GF-D8 (cell line): ENCODE data around the gene SIAH1.
"Not testable (repeated sequence)": the region's sequence is repeated elsewhere in the genome, so short reads cannot be mapped to it uniquely, and the experiment has no call there.

Experiments used
- DNase-seq: peaks from one replicate; lab custom pipeline; 2025; lab: John Stamatoyannopoulos, UW

Gene SIAH1, protein sequence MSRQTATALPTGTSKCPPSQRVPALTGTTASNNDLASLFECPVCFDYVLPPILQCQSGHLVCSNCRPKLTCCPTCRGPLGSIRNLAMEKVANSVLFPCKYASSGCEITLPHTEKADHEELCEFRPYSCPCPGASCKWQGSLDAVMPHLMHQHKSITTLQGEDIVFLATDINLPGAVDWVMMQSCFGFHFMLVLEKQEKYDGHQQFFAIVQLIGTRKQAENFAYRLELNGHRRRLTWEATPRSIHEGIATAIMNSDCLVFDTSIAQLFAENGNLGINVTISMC

DNA sequence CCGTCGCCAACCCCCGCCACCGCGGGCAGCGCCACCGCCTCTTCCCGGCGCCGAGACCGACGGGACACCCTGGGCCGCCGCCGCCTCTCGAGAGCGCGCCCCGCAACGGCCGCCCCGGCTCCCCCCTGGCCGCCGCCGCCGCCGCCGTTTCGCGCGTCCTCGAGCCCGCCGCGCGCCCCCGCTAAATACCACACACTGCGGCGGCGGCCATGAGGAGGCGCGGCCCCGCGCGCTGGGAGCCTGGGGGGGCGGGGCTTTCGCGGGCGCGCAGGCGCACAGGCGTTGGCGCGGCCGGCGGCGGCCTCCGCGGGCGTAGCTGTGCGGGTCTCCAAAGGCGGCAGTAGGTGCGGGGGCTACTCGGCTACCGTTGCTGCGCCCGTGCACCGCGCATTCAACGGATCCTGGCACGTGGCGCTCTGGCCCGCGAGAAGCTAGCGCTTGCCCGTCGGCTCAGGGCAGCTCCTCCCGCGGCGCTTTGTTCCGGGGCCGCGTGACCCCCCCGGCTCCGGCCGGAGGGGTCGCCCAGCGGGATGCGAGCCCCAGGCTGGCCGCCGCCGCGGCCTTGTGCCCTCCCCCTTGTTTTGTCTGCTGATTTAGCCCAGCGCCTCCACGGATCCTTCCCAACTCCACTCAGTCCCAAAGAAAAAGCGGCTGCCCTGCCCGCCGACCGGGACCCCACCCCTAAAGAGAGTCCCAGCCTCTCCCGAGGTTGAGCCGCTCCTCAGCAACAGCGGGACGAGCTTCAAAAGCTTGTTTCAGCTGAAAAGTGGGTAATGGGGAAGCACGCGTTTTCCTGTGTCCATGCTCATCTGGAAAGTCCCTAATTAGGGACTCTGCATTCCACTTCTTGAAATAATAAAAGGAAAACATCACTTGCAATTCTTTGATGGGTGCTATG is at the start of gene SIAH1:
SIAH1 (minus strand) TSS at position 161 of the 898 bp plus-strand sequence. CDS start 22,985 bp downstream, outside the sequence.
- DNase-seq = peak; percentile 34

DNA sequence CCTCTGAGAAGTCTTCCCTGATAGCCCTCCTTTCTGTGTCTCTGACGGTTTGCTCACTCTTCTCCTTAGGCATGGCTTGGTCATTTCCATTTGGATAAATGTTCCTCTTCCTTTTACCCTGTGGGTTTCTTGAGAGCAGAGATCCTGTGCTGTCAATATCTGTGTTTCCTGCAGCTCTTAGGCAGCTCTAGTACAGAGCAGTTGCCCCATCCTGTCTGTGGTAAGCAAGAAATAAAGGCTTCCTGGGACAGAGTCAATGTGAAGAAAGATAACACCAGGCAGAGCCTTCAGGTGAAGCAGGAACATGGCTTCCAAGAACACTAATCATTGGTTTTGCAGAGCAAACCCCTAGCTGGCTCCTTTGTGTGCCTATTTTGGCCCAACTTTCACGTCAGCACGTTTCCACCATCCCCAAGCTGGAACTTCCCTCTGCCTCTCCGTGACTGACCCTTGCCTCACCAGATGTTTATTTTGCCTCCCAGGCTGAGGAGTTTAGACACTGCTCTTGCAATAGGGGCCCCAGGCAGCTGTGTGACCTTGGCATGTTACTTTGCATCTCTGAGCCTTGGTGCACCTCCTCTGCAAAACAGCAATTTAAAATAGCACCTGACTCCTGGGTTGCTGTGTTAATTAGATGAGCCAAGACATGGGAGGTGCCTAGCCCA is 49.6 kb upstream of the SIAH1 start:
- DNase-seq = peak; percentile 93

DNA sequence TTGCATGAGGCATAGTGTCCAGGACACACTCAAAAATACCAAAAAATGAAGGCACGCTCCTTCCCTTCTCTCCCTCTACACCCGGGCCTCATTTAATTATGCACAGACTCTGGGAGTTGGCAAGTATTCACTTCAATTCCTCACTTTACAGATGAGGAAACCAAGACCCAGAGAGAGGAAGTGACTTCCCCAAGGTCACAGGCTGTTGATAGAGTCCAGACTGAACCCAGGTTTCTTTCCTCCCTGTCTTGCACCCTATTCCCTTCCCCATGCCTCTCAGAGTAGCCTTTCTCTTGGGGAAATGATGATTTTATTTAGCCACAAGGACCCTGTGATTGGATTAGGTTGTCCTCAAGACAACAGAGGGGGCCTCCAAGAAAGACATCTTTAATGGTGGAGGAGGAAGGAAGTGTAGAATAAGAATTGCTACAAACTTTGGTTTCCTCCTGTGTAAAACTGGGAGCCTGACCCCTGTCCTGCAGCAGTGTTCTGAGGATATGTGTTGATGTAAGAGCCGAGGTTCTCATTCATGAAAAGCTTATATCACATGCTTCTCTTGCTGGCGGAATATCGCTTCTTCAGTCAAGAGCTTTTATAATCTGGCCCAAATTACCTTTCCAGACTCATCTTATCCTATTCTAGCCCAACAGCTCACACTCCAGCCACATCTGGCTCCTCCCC is 48.8 kb upstream of the SIAH1 start:
- DNase-seq = peak; percentile 82

DNA sequence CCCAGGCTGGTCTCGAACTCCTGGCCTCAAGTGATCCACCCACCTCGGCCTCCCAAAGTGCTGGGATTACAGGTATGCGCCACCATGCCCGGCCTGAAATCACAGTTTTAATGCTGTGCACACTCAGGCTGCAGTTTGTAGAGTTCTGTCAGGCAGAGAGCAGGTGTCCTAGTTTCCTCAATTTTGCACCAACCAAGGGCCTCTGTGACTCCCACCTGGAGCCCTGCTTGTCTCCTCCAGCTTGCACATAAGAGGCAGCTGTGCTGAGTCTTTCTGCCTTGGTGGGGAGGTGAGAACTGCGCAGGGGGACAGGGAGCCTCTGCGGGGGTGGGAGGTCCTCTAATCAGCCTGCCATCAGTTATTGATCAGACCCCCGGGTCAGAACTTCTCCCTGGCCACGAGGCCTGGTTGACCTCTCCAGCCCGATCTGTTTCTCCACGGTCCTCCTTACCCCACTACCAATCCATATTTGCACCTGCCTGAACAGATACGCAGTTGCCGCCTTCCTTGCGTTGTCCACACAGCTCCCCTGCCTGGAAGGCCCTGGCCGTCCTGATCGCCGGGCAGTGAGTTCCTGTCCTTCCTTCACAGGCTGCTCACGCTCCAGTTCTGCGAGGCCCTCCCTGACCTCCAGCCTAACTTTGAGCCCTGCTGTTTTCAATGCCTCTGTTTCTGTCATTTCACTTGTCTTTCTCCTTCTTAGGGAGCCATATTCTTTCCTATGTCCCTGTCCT is 48.1 kb upstream of the SIAH1 start:
- no peak for DNase-seq

DNA sequence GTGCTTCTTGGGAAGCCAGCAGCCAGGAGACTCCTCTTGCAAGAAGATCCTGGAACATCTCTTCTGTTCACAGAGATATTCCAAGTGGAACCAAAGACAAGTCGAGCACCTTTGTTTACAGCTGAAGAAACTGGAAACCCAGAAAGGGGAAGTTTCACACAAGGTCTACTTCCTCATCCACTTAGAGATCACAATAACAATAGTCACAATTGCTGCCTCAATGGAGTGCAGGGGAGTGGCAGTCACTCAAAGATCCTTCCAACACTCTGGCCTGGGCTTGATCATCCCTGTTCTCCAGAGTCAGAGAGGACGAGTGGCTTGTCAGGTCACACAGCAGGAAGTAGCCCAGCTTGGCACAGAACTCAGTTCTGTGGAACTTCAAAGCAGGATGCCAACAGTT is 46.9 kb upstream of the SIAH1 start:
- DNase-seq = peak; percentile 39

DNA sequence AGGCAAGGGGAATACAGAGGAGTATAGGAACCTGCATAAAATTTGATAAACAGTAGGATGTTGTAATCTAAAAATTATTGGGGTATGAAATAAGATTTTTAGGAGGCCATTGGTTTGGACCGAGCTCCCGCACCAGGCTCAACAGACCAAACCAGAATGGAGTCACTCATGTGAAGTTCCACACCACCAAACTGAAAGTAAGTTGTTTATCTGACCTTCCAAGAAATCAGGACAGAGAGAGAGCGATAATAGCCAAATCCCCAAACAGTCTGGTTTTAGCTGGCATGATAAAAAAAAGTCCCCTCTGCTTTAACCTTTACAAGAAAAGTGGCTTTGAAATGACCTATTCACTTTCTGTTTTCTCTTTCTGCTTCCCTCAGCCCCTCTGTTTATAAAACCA is 45.7 kb upstream of the SIAH1 start:
- no peak for DNase-seq

DNA sequence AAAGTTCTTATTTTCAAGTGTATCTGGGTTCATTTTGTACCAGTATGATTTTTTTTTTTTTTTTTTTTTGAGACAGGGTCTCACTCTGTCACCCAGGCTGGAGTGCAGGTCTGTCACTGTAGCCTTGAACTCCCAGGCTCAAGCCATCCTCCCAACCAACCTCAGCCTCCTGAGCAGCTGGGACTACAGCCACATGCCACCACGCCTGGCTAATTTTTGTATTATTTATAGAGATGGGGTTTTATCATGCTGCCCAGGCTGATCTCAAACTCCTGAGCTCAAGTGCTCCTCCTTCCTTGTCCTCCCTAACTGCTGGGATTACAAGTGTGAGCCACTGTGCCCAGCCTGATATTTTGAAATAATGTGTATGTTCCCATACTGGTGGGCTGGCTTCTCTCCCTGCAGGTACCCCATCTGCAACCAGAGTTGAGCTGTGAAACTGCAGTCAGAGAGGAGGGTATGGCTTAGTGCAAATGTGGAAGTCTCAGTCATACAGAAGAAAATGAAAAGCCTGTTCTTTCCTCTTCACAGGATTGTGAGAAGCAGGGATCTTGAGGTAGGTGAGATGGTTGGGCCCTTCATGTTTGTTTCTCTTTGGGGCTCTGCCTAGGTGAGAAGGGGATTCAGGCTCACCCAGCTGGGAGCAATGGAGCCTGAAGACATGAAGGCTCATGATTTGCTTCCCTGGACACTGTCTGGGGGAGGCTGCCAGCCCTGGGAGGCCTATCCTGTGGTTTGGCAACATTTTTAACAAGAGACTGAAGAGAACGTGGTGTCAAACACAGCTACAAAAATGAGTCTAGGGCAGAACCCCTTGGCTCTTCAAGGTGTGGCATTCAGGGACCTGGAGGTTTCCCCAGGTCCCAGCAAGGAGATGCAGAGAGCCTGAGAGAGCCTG is 41.3 kb upstream of the SIAH1 start:
- no peak for DNase-seq

DNA sequence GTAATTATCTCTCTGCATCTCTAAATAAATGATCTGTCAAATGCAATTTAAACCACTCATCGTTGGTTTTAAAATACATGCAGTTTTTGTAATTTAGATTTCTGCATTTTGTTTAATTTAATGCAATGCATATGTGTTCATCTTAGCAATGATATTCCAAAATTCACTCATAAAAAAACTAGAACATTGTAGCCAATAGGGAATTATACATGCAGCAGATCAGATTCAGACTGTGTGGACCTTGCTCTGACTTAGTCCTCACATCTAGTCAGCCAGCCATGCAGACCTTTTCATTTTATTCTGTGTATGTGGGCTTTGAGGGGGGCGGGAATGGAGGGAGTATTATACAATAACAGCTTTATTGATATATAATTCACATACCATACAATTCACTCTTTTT is 37.3 kb upstream of the SIAH1 start:
- DNase-seq = no peak

DNA sequence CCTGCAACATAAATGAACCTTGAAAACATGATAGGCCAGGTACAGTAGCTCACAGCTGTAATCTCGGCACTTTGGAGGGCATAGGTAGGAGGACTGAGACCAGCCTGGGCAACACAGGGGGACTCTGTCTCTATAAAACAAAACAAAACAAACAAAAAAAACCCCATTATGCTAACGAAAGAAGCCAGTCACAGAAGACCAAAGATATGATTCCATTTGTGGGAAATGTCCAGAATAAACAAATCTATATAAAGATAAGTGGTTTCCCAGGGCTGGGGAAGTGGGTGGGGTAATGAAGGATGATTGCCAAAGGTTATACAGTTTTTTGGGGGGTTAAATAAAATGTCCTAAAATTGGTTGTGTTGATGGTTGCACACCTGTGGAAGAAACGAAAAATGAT is 36.5 kb upstream of the SIAH1 start:
- no peak for DNase-seq

DNA sequence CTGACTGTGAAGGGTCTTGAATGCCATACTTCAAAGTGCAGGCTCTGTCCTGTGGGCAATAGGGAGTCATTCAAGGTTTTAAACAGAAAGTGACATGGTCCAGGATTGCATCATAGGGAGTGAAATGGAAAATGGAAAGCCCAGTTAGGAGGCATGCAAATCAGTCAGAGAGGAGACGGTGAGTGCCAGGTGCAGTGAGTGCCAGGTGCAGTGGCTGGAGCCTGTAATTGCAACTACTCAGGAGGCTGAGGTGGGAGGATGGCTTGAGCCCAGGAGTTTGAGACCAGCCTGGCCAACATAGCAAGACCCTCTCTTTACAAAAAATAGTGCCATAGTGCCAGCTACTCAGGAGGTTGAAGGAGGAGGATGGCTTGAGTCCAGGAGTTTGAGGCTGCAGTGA is 35.2 kb upstream of the SIAH1 start:
- DNase-seq = no peak

DNA sequence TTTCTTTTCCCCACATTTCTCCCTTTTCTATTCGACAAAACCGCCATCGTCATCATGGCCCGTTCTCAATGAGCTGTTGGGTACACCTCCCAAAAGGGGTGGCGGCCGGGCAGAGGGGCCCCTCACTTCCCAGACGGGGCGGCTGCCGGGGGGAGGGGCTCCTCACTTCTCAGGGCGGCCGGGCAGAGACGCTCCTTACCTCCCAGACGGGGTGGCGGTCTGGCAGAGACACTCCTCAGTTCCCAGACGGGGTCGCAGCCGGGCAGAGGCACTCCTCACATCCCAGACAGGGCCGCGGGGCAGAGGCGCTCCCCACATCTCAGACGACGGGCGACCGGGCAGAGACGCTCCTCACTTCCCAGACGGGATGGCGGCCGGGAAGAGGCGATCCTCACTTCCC is 31.4 kb upstream of the SIAH1 start:
- not testable (repeated sequence) for DNase-seq

DNA sequence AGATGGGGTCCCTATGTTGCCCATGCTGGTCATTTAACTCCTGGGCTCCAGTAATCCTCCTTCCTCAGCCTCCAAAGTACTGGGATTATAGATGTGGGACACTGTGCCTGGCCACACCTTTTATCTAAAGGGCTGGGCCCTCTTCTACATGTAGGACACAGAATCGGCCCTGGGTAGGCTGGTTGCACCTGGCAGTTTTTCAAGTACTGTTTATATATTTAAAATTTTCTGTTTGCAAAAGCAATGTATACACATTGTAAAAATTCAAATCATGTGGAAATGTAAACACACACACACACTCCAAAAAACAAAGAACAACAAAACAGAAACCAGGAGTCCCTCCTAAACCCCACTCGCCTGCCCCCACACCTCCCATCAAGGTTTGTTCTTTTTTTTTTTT is 28.1 kb upstream of the SIAH1 start:
- DNase-seq = no peak

DNA sequence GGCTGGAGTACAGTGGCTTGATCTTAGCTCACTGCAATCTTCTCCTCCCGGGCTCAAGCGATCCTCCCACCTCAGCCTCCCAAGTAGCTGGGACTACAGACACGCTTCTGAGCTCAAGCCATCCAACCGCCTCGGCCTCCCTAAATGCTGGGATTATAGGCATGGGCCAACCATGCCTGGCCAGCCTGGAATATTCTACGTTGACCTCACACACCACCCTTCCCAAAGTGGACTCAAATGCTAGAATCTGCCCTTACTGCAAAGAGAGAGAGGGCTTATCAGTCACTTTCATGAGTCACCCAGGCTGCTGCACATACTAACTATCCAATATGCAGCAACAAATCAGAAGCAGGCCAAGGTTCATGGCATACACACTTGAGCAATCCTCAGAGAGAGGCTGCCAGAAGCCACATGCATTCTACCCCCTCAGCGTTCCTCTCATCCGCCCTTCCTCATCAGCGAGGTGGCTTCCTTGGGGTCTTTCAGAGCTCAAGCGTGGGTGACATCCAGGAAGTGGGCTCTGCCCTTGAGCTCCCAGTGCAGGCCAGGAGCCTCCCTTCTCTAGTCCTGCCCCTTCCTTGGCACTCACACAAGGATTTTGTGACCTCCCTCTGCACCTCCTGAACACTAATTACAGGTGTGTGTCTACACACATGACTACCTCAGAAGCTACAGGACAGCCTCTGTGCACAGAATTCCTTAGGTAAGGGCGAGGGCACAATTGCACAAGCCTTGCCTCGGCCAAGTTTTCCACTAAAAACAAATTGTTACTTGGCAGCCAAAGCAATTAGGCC is 24.8 kb upstream of the SIAH1 start:
- no peak for DNase-seq

DNA sequence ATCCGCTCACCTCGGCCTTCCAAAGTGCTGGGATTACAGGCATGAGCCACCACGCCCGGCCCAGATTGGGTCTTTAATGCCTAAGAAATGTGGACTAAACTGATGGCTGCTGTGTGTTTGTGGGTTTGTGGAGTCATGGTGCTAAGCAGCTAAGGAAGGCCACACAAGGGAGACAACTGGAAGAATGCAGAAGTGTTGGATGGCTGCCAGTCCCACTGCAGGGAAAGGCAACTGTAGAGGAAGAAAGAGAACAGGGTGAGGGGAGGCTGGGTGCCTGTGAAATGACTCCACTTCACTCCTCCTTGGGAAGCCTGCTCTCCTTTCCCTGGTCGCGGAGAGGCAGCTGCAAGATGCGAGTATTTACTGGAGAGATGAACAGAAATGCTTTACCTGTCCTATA is 23.5 kb upstream of the SIAH1 start:
- peak; percentile 8 for DNase-seq

DNA sequence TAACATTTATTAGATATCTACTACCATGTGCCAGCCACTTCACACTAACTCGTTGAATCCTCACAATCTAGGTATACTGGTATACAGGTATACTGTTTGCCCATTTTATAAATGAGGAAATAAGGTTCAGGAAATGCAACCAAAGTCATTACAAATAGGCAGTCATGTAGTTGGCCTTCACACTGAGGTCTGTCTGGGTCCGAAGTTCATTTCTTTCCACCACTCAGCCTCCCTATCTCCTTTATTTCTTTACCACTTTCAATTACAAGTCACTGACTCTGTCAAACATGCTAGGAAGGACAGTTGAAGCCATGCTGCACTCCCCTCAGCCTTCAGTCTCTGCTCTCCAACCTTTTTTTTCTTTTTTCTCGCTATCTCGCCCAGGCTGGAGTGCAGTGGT is 20.7 kb upstream of the SIAH1 start:
- DNase-seq = no peak

DNA sequence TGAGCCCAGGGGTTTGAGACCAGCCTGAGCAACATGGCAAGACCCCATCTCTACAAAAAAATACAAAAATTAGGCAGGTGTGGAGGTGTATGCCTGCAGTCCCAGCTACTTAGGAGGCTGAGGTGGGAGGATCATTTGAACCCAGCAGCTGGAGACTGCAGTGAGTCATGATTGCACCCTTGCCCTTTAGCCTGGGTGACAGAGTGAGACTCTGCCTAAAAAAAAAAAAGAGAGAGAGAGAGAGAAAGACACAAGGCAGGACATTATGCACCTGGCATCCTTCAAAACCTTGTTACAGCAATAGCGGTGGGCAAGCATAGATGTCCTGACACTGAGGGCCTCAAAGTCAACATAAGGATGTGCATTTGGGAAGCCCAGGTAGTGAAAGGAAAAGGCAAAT is 19.9 kb upstream of the SIAH1 start:
- no peak for DNase-seq

DNA sequence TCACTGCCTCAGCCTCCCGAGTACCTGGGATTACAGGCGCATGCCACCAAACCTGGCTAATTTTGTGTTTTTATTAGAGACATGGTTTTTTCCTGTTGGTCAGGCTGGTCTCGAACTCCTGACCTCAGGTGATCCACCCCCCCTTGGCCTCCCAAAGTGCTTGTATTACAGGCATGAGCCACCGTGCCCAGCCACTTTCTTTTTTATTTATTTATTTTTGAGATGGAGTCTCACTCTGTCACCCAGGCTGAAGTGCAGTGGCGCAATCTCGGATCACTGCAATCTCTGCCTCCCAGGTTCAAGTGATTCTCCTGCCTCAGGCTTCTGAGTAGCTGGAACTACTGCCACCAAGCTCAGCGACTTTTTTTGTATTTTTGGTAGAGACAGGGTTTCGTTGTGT is 17.3 kb upstream of the SIAH1 start:
- not testable (repeated sequence) for DNase-seq

DNA sequence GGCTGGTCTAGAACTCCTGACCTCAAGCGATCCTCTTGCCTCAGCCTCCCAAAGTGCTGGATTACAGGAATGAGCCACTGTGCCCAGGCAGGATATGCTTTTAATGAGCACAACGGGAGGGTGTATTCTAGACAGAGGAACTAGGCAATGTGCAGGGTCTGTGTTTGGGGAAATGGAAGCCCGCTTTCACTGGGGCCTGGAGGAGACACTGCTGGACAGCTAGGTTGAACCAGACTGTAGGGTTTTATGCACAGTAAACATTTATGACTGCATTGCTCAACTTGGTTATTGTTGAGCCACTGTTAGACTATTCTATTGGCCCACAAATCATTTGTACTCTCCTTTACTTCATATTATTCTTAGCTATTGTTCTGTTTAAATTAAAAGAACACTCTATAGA is 10.2 kb upstream of the SIAH1 start:
- DNase-seq = no peak

DNA sequence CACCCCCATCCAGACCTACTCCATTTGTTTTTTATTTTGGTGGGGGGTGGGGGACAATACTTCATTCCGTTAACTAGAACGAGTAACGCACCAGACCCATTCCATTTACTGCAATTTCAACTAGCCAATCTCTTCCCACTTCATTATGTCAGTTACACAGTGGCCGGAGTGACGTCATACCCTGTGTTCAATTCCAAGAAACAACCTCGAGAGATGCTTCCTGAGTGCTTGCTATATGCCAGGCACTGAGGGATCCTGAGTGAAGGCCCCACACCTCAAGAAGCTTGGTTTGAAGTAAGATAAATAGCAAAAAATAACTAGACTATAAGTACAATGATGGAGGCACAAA is 9.1 kb upstream of the SIAH1 start:
- no peak for DNase-seq
